NCI-H748 treated with DMSO at 0.1 percent for 48 hours (cell line): Measurements from ENCODE around the gene TRIL.

Experiments used
- DNase-seq: peaks from one replicate; lab custom pipeline; 2025; lab: John Stamatoyannopoulos, UW

The TRIL gene

DNA sequence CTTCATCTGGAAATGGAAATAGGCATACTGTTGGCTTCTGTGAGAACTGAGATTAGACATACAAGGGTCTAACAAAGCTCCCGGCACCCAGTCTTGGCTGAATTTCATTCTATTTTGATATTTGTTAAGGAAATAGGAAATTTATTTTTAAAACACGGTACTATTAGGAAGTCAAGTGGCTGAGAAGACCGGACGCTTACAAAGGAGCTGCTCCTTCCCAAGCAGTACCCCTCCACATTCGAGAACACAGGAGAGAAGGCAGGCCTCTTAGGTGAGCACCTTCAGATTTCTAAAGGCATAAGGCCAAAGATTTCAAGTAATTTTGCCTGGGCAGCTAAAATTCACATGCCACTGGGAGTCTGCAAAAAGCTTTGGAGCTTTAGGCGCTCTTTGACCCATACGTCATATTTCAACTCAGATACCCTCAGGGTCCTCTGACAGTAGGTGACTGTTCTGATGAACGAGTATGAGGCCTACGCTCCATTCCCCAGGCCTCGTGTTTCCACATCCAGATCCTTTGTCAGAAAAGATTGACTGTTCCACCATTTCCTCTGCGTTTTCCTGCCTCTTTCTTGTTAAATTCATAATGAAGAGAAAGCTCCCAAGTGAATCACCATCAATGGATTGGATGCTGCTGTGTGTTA lies 17.3 kb downstream of the TRIL start:
- no peak for DNase-seq

GRCh38 chr7:28939844-28940544 lies 18.1 kb downstream of the TRIL start:
- no peak for DNase-seq

DNA sequence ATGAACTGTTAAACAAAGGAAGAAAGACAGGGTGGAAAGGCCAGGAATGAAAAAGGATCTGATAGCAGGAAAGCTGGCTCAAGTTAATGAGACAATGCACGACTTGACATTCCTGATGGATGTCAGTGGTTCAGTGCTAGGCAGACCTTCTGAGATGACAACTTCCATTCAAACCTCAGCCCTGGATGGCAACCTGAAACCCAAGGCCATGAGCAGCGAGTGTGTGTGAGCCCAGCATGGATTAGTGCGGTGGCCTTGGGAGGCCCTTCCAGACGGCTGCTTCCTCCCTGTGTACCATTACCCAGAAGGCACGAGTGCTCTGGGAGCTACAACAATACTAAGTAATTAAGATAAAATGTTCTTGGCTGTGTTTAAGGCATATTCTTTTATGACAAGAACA lies 18.8 kb downstream of the TRIL start:
- DNase-seq = no peak

DNA sequence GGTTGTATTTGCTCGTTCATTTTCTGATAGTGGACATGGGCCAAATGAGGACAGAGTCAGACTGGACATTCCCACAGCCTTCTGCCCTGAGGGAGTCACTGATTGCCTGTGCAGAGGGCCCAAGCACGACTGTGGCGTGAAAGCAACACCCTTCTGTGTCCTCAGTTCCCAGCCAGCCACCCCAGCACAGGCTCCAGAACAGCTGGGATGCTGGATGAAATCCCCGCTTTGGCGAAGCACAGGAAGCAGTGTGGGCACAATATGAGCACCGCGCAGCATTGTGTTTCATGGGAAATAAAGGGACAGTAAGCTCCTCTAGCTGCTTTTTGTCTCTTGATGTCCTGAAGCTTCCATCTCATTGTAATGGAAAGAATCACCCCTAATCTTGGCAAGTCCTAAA lies 20.5 kb downstream of the TRIL start:
- no peak for DNase-seq

DNA sequence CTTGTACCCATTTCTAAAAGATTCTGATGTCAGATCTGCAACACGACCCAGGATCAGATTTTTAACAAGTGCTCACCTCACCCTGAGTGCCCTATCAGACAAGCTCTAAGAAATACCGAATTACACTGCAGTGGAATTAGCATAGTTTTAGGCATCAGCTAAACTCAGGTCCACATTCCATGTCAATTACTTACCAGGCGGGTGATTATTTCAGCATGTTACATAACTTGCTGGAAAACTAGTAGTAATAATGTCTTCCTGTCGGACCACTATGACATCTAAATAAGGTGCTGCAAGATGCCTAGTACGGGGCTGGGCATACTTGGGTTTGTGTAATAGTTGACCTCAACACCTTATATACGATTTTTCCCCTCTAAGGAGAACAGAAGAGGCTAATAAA lies 21.0 kb downstream of the TRIL start:
- DNase-seq = no peak

- no peak for DNase-seq
Observed at GRCh38 chr7:28933846-28934320, 24.2 kb downstream of the TRIL start.

- DNase-seq = no peak
Observed at GRCh38 chr7:28931565-28931964, 26.6 kb downstream of the TRIL start.

DNA sequence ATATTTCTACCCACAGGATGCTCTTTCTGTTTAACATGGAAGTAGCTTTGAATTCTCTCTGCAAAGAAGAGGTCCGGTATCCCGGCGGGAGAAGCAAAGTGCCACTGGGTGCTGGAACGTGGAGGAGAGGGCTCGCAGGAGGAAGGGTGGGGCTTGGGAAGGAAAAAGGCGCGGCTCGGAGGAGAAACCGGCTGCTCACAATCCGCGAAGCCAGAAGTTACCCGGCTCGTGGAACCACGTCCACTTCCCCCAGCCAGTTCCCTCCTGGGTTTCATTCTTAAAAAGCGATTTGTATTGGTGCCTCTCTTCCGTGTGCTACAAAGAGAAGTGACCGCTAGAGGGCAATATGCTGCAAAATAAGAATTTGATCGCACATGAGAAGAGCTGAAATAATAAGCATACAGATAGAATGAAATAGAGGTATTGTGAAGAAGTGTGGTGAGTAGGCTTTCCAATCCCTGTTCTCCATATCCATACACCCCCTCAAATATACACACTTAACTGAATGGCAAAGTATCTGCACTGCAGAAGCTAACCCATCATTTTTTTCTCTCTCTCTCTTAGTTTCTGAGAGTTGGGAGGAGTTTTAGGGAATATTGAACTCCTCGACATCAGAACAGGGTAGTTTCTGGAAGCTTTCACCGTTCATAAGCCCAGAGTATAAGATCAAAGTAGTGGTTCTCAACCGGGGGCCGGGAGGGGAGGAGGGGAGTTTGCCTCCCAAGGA lies 31.1 kb downstream of the TRIL start:
- peak; percentile 96 for DNase-seq

GRCh38 chr7:28922624-28923331 lies 35.4 kb downstream of the TRIL start:
- peak; percentile 85 for DNase-seq

GRCh38 chr7:28921822-28922221 lies 36.3 kb downstream of the TRIL start:
- DNase-seq = peak; percentile 81

GRCh38 chr7:28920424-28920823 lies 37.7 kb downstream of the TRIL start:
- DNase-seq = no peak

GRCh38 chr7:28919510-28919909 lies 38.6 kb downstream of the TRIL start:
- no peak for DNase-seq

DNA sequence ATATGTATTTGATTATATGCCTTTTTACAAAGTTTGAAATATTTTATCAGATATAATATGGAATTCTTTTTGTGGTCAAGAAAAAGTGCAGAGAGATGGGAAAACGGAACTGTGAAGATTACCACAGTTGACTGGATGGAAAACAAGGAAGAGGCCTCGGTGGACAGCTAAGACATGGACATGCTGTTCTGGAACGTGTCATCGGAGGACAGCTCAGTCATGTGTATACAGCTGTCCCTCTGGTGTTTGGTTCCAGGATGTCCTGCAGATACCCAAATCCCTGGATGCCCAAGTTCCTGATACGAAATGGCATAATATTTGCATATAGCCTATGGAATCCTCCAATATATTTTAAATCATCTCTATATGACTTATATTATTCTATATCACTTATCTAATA lies 49.4 kb downstream of the TRIL start:
- DNase-seq = no peak

DNA sequence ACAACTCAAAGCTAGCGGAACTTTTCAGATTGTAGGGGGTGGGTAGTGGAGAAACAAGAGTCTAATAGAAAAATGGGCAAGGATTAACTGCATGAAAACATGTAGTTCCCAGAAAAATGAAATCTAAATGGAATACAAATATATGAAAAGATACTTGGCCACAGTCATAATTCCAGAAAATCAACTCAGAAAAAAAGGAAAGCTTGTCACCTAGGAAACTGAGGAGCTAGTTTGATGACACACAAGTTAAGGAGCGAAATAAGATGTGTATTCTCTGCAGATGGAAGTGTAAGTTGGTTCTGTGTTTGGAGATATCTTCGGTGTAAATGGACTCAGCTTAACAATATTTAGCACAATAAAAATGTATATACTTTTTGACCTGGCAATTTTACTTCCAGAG lies 52.7 kb downstream of the TRIL start:
- DNase-seq = no peak

DNA sequence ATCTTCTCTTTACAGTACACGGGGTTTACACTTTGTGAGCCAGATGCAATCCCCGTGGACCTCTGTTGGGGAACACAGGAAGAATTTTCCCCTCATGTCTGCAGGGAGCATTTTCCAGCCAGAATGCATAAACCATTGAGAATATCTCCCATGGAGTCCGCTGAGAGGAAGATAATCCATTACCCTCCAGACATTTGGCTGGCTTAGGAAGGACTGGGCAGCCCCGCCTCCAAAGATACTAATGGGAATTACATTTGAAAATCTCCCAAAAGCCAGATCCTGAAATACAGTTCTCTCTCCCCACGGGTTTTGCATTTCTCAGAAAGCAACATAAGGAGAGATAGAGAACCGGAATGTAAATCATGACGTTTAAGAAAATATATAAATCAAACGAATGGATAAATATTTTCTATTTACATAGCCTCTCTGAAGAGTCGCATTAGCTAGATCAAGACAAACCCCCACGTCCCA lies 53.5 kb downstream of the TRIL start:
- no peak for DNase-seq

DNA sequence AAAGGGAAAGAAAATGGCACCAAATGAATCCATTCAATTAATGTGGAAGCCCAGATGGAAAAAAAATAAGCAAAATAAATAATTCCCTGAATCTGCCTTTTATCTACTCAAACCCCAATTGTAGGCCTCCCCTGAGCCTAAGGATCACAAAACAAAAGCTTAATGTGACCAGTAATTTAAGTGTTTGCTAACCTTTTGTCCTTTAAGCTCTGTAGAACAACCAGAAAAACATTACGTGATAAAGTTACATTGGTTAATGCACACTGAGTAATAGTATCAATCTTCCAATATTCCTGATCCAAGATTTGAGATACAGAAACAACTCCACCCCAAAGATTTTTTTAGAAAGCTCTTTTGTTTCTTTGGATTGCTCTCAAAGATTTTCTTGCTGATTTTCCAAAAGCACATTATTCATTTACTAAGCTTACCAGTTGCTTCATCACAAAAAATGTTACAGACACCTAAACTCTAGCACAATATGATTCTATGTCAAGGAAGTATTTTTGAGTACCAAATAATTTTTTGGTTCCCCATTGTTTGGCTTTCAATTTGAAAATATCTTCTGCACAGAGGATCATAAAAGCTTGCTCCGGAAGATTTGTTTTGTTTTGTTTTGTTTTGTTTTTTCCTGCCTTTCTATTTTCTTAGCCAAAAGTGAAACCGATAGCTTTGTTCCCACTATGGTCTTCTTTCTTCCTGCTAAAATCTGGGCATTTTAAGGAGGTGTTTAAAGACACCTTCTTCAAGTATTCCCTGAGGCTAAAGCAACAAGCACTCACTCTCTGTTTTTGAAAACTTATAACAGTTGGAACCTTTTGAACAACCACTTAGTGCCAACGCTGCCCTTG lies 54.2 kb downstream of the TRIL start:
- peak; percentile 55 for DNase-seq
